GM12873 (cell line): Measurements from ENCODE around the gene E2F8.

Source experiments
- TF ChIP-seq, protein P1 (sequence below): IDR thresholded peaks from 2 replicates; pipeline ENCODE4 v1.5.1; 2012; ENCODE audit warnings: low read depth, mild to moderate bottlenecking, moderate library complexity, low read length, control low read depth; ENCODE audit not compliant: insufficient read depth; ENCODE audit errors: missing control alignments

Gene E2F8

DNA sequence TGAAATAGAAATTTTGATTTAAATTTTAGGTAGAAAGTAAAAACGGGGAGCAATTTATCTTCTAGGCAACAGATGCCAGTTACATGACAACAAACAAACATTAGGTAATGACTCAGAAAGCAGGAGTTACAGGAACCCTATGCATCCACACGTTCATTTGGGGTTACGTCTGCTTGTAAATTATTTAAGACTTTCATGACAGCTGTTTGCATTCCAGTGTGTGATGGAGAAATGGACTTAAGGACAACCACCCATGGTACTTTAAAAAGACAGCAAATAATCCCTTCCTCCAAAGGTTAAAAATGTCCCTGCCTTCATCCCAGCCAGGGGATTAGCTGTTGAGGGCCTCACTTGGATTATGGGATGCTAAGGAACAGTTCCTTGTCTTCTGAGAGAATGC is 11.8 kb downstream of the E2F8 start:
- TF ChIP-seq, protein P1, sequence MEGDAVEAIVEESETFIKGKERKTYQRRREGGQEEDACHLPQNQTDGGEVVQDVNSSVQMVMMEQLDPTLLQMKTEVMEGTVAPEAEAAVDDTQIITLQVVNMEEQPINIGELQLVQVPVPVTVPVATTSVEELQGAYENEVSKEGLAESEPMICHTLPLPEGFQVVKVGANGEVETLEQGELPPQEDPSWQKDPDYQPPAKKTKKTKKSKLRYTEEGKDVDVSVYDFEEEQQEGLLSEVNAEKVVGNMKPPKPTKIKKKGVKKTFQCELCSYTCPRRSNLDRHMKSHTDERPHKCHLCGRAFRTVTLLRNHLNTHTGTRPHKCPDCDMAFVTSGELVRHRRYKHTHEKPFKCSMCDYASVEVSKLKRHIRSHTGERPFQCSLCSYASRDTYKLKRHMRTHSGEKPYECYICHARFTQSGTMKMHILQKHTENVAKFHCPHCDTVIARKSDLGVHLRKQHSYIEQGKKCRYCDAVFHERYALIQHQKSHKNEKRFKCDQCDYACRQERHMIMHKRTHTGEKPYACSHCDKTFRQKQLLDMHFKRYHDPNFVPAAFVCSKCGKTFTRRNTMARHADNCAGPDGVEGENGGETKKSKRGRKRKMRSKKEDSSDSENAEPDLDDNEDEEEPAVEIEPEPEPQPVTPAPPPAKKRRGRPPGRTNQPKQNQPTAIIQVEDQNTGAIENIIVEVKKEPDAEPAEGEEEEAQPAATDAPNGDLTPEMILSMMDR: no peak

GRCh38 chr11:19226378-19227195 is 14.2 kb downstream of the E2F8 start:
- TF ChIP-seq, protein P1: no peak

GRCh38 chr11:19225581-19225980 is 15.2 kb downstream of the E2F8 start:
- TF ChIP-seq, protein P1: no peak

DNA sequence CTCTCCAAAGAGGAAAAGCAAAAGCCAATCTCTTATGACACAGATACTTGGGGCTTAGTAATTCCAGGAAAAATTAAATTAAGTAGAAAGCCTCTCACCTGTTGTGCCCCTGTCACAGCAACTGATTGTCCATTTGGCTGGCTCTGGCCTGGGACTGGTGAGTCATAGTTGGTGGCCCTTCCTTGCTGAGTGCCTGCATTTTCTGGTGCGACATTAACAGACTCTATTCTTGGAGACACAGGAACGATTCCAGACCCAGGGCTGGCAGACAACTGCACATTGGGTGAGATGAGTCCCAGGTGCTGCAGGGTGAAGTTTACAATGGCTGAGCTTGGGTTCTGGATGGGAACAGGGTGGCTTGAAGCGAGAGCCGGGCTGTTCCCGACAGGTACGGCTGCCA is 15.6 kb downstream of the E2F8 start:
- TF ChIP-seq, protein P1: no peak

GRCh38 chr11:19220903-19221724 is 19.6 kb downstream of the E2F8 start:
- TF ChIP-seq, protein P1: no peak

DNA sequence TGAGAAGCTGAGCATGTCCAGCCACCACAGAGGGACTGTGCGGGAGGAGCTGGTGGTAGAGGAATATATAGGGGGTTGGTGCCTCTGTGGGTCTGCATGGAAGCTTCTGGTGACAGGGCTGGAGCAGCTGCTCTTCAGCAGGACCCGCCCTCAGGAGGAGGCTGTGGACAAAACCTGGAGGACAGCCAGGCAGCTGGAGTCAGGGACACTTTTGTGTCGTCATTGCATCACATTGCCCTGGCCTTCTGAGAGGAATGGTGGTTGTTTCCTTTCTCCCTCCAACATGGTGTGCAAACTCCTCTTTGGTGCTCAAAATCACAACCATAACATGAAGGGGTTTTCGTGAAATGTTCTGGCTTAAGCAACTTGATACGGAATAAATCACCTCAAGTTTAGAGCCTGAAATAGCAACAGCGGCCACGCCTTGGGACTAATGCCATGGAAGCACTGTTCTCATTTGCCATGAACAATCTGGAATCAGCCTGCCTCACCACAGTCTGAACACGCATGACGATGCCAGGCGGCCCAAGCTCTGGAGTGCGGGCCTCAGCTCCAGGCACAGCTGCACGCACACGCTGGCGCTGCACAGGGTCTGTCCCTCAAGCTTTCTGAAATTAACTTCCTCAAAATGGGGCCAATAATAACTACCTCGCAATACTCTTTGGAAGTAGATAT is 21.8 kb downstream of the E2F8 start:
- TF ChIP-seq, protein P1: no peak

GRCh38 chr11:19218216-19218615 is 22.5 kb downstream of the E2F8 start:
- TF ChIP-seq, protein P1: no peak
